PC-3 (cell line): ENCODE measurements around the gene RTN1. TPM values are rescaled to one million over a fixed set of nuclear protein-coding genes. Genes with fewer than 3 reads are reported as not detected.

Experiments
- ATAC-seq: fragments of 200-7000 bp; cut with Tn5 transposase; 2 replicates; pipeline ENCODE4 v1.9.1; 2020; ENCODE audit warnings: mild to moderate bottlenecking, moderate library complexity
- BruUV-seq: library from RNA; stranded (reverse); fragments of 400-500 nt; replicated peaks from 2 replicates; lab custom pipeline; 2021; lab: Mats Ljungman, UMichigan
- CTCF ChIA-PET: fragments of 300-600 bp; sonication (Branson Sonifier 250); formaldehyde crosslinking; loops from one replicate; lab custom pipeline; 2022; ENCODE audit warnings: antibody characterized with exemption; lab: Charles Lee
- POLR2A ChIA-PET: fragments of 300-600 bp; sonication (Branson Sonifier 250); formaldehyde crosslinking; loops from one replicate; lab custom pipeline; 2022; ENCODE audit warnings: antibody characterized with exemption; ENCODE audit not compliant: unreplicated experiment; lab: Charles Lee
- DNase-seq: peaks from one replicate; pipeline ENCODE4 v3.0.0-alpha.2; 2015
- H2AFZ ChIP-seq: fragments of 300-600 bp; sonication (generic); 2 replicates; pipeline ENCODE4 v1.6.0; 2016; ENCODE audit warnings: antibody characterized with exemption, low read length
- H3F3A ChIP-seq: fragments of 300-600 bp; sonication (generic); one replicate; pipeline ENCODE4 v1.6.0; 2017; ENCODE audit warnings: antibody characterized with exemption, low read length, control low read depth, mild to moderate bottlenecking; ENCODE audit not compliant: unreplicated experiment
- H3K27ac ChIP-seq: fragments of 300-600 bp; sonication (generic); 2 replicates; pipeline ENCODE4 v1.5.1; 2016; ENCODE audit warnings: mild to moderate bottlenecking, low read length
- H3K27me3 ChIP-seq: fragments of 300-600 bp; sonication (generic); 2 replicates; pipeline ENCODE4 v1.6.1; 2016; ENCODE audit warnings: low read length, mixed read lengths
- H3K36me3 ChIP-seq: fragments of 300-600 bp; sonication (generic); 2 replicates; pipeline ENCODE4 v1.6.1; 2016; ENCODE audit warnings: low read depth, mixed run types, low read length, mixed read lengths
- H3K4me1 ChIP-seq: fragments of 300-600 bp; sonication (generic); 2 replicates; pipeline ENCODE4 v1.5.1; 2016; ENCODE audit warnings: low read length; ENCODE audit not compliant: insufficient read depth
- H3K4me2 ChIP-seq: fragments of 300-600 bp; sonication (generic); 2 replicates; pipeline ENCODE4 v1.6.0; 2016; ENCODE audit warnings: low read length
- H3K4me3 ChIP-seq: fragments of 300-600 bp; sonication (generic); 2 replicates; pipeline ENCODE4 v1.5.1; 2016; ENCODE audit warnings: mild to moderate bottlenecking, low read length, mixed read lengths
- H3K79me2 ChIP-seq: fragments of 300-600 bp; sonication (generic); 2 replicates; pipeline ENCODE4 v1.6.1; 2017; ENCODE audit warnings: low read length, mixed read lengths
- H3K9ac ChIP-seq: fragments of 300-600 bp; sonication (generic); 2 replicates; pipeline ENCODE4 v1.6.0; 2016; ENCODE audit warnings: mild to moderate bottlenecking, low read length
- H3K9me2 ChIP-seq: fragments of 300-600 bp; sonication (generic); replicated peaks from 2 replicates; pipeline ENCODE4 v1.6.1; 2016; ENCODE audit warnings: mixed run types, low read length, mixed read lengths
- H3K9me3 ChIP-seq: fragments of 300-600 bp; sonication (generic); 2 replicates; pipeline ENCODE4 v1.6.1; 2016; ENCODE audit warnings: low read length, mixed read lengths
- H4K20me1 ChIP-seq: fragments of 300-600 bp; sonication (generic); 2 replicates; pipeline ENCODE4 v1.6.1; 2016; ENCODE audit warnings: low read length, mixed read lengths
- EZH2 ChIP-seq: fragments of 300-600 bp; sonication (generic); IDR thresholded peaks from one replicate; pipeline ENCODE4 v1.6.1; 2017; ENCODE audit warnings: antibody characterized with exemption, mild to moderate bottlenecking, low read length; ENCODE audit not compliant: unreplicated experiment
- EZH2phosphoT487 ChIP-seq: fragments of 300-600 bp; sonication (generic); IDR thresholded peaks from 2 replicates; pipeline ENCODE4 v1.6.1; 2018; ENCODE audit warnings: mild to moderate bottlenecking, antibody characterized with exemption, low read length, borderline replicate concordance
- intact Hi-C: fragments of 100-400 bp; cut with micrococcal nuclease; formaldehyde crosslinking; loops from 2 replicates; pipeline ENCODE4 v1.9.0; 2023
- total RNA-seq: library from RNA; depleted of rRNA; stranded (reverse); fragments of >200 nt; gene quantifications from 2 replicates; pipeline ENCODE4 v1.2.3, GENCODE V29; 2014
- TF ChIP-seq, protein P1 (sequence below): fragments of 300-600 bp; sonication (generic); conservative IDR thresholded peaks from 2 replicates; pipeline ENCODE4 v1.5.1; 2017; ENCODE audit warnings: antibody characterized with exemption, low read depth, mild to moderate bottlenecking, low read length

The RTN1 gene
- total RNA-seq, 1 experiment from 2014 or later: not detected

DNA sequence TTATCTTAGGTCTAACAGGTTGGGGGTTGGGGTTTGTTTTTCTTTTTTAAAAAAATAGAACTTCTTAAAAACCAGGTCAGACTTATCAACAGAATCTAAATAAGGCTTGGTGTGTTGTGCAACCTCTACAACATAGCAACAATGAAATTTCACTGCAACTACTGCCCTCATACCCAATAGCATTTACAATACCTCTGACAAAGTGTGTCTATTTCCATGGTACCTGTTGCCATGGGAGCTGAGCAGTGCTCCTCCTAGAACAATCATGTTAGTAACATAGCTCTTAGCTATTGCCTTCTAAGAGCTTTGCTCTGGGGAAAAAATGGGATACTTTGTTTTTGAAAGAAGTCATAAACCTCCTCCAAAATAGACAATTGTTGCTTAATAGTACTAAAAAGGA is 190.7 kb downstream of the RTN1 start:
- Histone ChIP-seq H3K27ac (no peak overlapping the region), H3K9me3 (no peaks in the 10 kb centered on the region), H3K4me2 (no peak overlapping the region), H2AFZ (no peak overlapping the region), H3K36me3 (no peaks in the 10 kb centered on the region), H4K20me1 (no peaks in the 10 kb centered on the region), H3K4me3 (no peak overlapping the region), H3K9ac (no peak overlapping the region), H3F3A (no peaks in the 10 kb centered on the region), H3K9me2 (no peaks in the 10 kb centered on the region), H3K27me3 (peaks cover 45% of the 10 kb centered on the region), H3K4me1 (no peaks in the 10 kb centered on the region), H3K79me2 (no peaks in the 10 kb centered on the region)
- ATAC-seq (no peak), DNase-seq (no peak)
- ChIA-PET POLR2A (no interaction called here), CTCF (no interaction called here)
- intact Hi-C loops: no loop called here
- TF ChIP-seq, protein P1, sequence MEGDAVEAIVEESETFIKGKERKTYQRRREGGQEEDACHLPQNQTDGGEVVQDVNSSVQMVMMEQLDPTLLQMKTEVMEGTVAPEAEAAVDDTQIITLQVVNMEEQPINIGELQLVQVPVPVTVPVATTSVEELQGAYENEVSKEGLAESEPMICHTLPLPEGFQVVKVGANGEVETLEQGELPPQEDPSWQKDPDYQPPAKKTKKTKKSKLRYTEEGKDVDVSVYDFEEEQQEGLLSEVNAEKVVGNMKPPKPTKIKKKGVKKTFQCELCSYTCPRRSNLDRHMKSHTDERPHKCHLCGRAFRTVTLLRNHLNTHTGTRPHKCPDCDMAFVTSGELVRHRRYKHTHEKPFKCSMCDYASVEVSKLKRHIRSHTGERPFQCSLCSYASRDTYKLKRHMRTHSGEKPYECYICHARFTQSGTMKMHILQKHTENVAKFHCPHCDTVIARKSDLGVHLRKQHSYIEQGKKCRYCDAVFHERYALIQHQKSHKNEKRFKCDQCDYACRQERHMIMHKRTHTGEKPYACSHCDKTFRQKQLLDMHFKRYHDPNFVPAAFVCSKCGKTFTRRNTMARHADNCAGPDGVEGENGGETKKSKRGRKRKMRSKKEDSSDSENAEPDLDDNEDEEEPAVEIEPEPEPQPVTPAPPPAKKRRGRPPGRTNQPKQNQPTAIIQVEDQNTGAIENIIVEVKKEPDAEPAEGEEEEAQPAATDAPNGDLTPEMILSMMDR: no peak
- TF ChIP-seq EZH2phosphoT487: no peak
- no peak for TF ChIP-seq EZH2
- BruUV-seq: no TSS peak

DNA sequence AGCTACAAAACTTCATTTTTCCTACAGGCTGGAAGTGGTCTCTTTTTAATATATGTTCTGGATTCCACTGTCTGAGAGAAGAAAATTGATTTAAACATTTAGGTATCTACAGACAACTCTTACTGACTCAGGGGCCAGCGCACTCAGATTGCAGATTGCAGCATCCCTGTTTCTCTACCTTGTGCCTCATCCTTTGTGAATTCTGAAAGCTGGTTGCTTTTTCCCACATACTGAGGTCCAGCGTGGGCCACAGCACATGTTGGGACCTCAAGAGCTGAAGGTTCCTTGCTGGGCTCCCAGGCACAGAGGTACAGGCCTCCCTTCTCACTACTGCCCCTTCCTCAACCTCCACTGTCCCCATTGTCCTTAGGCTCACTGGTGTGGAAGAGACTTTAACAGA is 192.2 kb downstream of the RTN1 start:
- Histone ChIP-seq H3K4me1 (no peaks in the 10 kb centered on the region), H3K4me3 (no peak overlapping the region), H2AFZ (no peak overlapping the region), H3K4me2 (no peak overlapping the region), H3K27me3 (peaks cover 46% of the 10 kb centered on the region), H4K20me1 (no peaks in the 10 kb centered on the region), H3K27ac (no peak overlapping the region), H3K9me3 (no peaks in the 10 kb centered on the region), H3K9me2 (no peaks in the 10 kb centered on the region), H3K79me2 (no peaks in the 10 kb centered on the region), H3K36me3 (no peaks in the 10 kb centered on the region), H3F3A (no peaks in the 10 kb centered on the region), H3K9ac (no peak overlapping the region)
- intact Hi-C loops: no loop called here
- no TSS peak for BruUV-seq
- TF ChIP-seq, protein P1: no peak
- TF ChIP-seq EZH2phosphoT487: no peak
- no peak for TF ChIP-seq EZH2
- POLR2A ChIA-PET: no interaction called here
- no peak for DNase-seq
- no peak for ATAC-seq
- CTCF ChIA-PET: no interaction called here

- ChIA-PET CTCF (no interaction called here), POLR2A (no interaction called here)
- no peak for DNase-seq
- Histone ChIP-seq H4K20me1 (no peaks in the 10 kb centered on the region), H2AFZ (no peak overlapping the region), H3K36me3 (no peaks in the 10 kb centered on the region), H3K27ac (no peak overlapping the region), H3K4me3 (no peak overlapping the region), H3K9me2 (no peaks in the 10 kb centered on the region), H3K9ac (no peak overlapping the region), H3K4me1 (no peaks in the 10 kb centered on the region), H3K4me2 (no peak overlapping the region), H3K79me2 (no peaks in the 10 kb centered on the region), H3F3A (no peaks in the 10 kb centered on the region), H3K27me3 (peaks cover 46% of the 10 kb centered on the region), H3K9me3 (no peaks in the 10 kb centered on the region)
- no TSS peak for BruUV-seq
- TF ChIP-seq EZH2 (no peak), EZH2phosphoT487 (no peak)
- TF ChIP-seq, protein P1: no peak
- intact Hi-C loops: no loop called here
- ATAC-seq: no peak
Observed at GRCh38 chr14:59677771-59678231, 192.8 kb downstream of the RTN1 start.
